ENCODE data around the gene TSKU. TPM values are rescaled to one million over a fixed set of nuclear protein-coding genes. Genes with fewer than 3 reads are reported as not detected.

The TSKU gene
- total and polyA plus RNA-seq, 2 experiments from 2014 or later, result 11.7 to 31.1 TPM

- Mint-ChIP-seq H3K27ac (no peak overlapping the region), H3K4me1 (peaks cover 31% of the 10 kb centered on the region), H3K27me3 (ENCODE audit: insufficient read depth, low read depth, poor library complexity) (peaks cover 20% of the 10 kb centered on the region), H3K9me3 (no peaks in the 10 kb centered on the region), H3K36me3 (ENCODE audit: low read depth) (no peaks in the 10 kb centered on the region; the same call in 2 of the 3 replicates), H3K4me3 (no peak overlapping the region)
- Histone ChIP-seq H3K27me3 (ENCODE audit: insufficient read depth) (no peaks in the 10 kb centered on the region), H4K20me1 (replicated peaks; ENCODE audit: insufficient read depth) (no peaks in the 10 kb centered on the region), H2AFZ (peak overlapping the region; percentile 76), H3K4me2 (no peak overlapping the region), H3K4me1 (ENCODE audit: insufficient read depth) (peaks cover 14% of the 10 kb centered on the region), H3K9me2 (ENCODE audit: insufficient read depth) (no peaks in the 10 kb centered on the region), H3K36me3 (ENCODE audit: insufficient read depth) (no peaks in the 10 kb centered on the region), H3K4me3 (no peak overlapping the region), H3F3A (replicated peaks; ENCODE audit: low read depth) (no peaks in the 10 kb centered on the region), H3K79me2 (replicated peaks; ENCODE audit: insufficient read depth) (no peaks in the 10 kb centered on the region), H3K27ac (ENCODE audit: low read depth) (no peak overlapping the region)
- ATAC-seq (no peak), DNase-seq (ENCODE audit: low spot score) (no peak)
- TF ChIP-seq EZH2 (IDR thresholded peaks at IDR 0.05; ENCODE audit: low read depth, unreplicated experiment) (no peak), ETS1 (IDR thresholded peaks at IDR 0.05) (no peak), ZNF114 (CRISPR knock-in tag; IDR thresholded peaks at IDR 0.05) (no peak), JUNB (IDR thresholded peaks at IDR 0.05; ENCODE audit: unreplicated experiment) (no peak), EZH2phosphoT487 (IDR thresholded peaks at IDR 0.05; ENCODE audit: unreplicated experiment) (no peak)
These were observed 46.9 kb upstream of the TSKU start for GRCh38 chr11:76736266-76736665.

GRCh38 chr11:76736773-76737495 lies 46.2 kb upstream of the TSKU start:
- no peaks in the 10 kb centered on the region for H3K9me3 Mint-ChIP-seq
- ATAC-seq, result no peak
- H3K4me3 Mint-ChIP-seq, result no peak overlapping the region
- DNase-seq (ENCODE audit: low spot score), result no peak
- Histone ChIP-seq H3F3A (replicated peaks; ENCODE audit: low read depth) (no peaks in the 10 kb centered on the region), H3K9me2 (ENCODE audit: insufficient read depth) (no peaks in the 10 kb centered on the region), H3K4me3 (no peak overlapping the region), H3K4me2 (no peak overlapping the region), H3K4me1 (ENCODE audit: insufficient read depth) (peaks cover 14% of the 10 kb centered on the region), H3K27me3 (ENCODE audit: insufficient read depth) (no peaks in the 10 kb centered on the region), H2AFZ (no peak overlapping the region), H3K36me3 (ENCODE audit: insufficient read depth) (no peaks in the 10 kb centered on the region), H3K79me2 (replicated peaks; ENCODE audit: insufficient read depth) (no peaks in the 10 kb centered on the region), H4K20me1 (replicated peaks; ENCODE audit: insufficient read depth) (no peaks in the 10 kb centered on the region), H3K27ac (ENCODE audit: low read depth) (no peak overlapping the region)
- no peaks in the 10 kb centered on the region; the same call in 2 of the 3 replicates for H3K36me3 Mint-ChIP-seq (ENCODE audit: low read depth)
- H3K27me3 Mint-ChIP-seq (ENCODE audit: insufficient read depth, low read depth, poor library complexity), result peaks cover 20% of the 10 kb centered on the region
- H3K4me1 Mint-ChIP-seq, result peaks cover 31% of the 10 kb centered on the region
- H3K27ac Mint-ChIP-seq, result no peak overlapping the region
- TF ChIP-seq ETS1 (IDR thresholded peaks at IDR 0.05) (no peak), ZNF462 (CRISPR knock-in tag; IDR thresholded peaks at IDR 0.05) (no peak), REST (IDR thresholded peaks at IDR 0.05; ENCODE audit: unreplicated experiment) (no peak), EZH2 (IDR thresholded peaks at IDR 0.05; ENCODE audit: low read depth, unreplicated experiment) (no peak), EZH2phosphoT487 (IDR thresholded peaks at IDR 0.05; ENCODE audit: unreplicated experiment) (no peak)

Measured in GM23338 (cell line).